Activated T-helper 1 cell treated with anti-CD3 and anti-CD28 coated beads, Interleukin-12 subunit alpha, Interleukin-12 subunit beta, Interleukin-2, Interleukin-4 antibody, amounts not matched to agents 30 ng/mL and 10 ng/mL and 1 ng/mL, durations not matched to agents 14 hours and 24 hours and 36 hours (primary cell): ENCODE results near the gene PARVA. TPM values are rescaled to one million over a fixed set of nuclear protein-coding genes. Genes with fewer than 3 reads are reported as not detected.

Experiments used
- DNase-seq: peaks from one replicate; pipeline ENCODE4 v3.0.0; 2021; ENCODE audit warnings: low spot score
- H3K27ac Mint-ChIP-seq: one replicate; pipeline ENCODE4 v1.8.0; 2021; ENCODE audit warnings: mild to moderate bottlenecking, mixed read lengths
- H3K27me3 Mint-ChIP-seq: one replicate; pipeline ENCODE4 v1.8.0; 2022; ENCODE audit warnings: mild to moderate bottlenecking, moderate library complexity, mixed read lengths; ENCODE audit not compliant: insufficient read depth
- H3K36me3 Mint-ChIP-seq: one replicate; pipeline ENCODE4 v1.8.0; 2021; ENCODE audit warnings: low read depth, mixed read lengths
- H3K4me1 Mint-ChIP-seq: one replicate; pipeline ENCODE4 v1.8.0; 2021; ENCODE audit warnings: low read depth, mixed read lengths
- H3K4me3 Mint-ChIP-seq: one replicate; pipeline ENCODE4 v1.8.0; 2021; ENCODE audit warnings: mild to moderate bottlenecking, moderate library complexity, mixed read lengths
- H3K9me3 Mint-ChIP-seq: one replicate; pipeline ENCODE4 v1.8.0; 2021; ENCODE audit warnings: mixed read lengths
- intact Hi-C: fragments of 100-400 bp; cut with micrococcal nuclease; formaldehyde crosslinking; loops from one replicate; pipeline ENCODE4 v1.15.1; 2024
- total RNA-seq: library from RNA; stranded (reverse); gene quantifications from 2 replicates; pipeline ENCODE4 v1.2.3, GENCODE V29; 2022

PARVA gene
- total RNA-seq, 1 donor from 2014 or later, result not detected

GRCh38 chr11:12451179-12451814, 73.9 kb downstream of the PARVA start:
- no peaks in the 10 kb centered on the region for H3K9me3 Mint-ChIP-seq
- DNase-seq, result no peak
- no peaks in the 10 kb centered on the region for H3K36me3 Mint-ChIP-seq
- H3K4me3 Mint-ChIP-seq, result no peak overlapping the region
- H3K27me3 Mint-ChIP-seq, result peaks cover 5% of the 10 kb centered on the region
- intact Hi-C loops, result no loop called here
- no peak overlapping the region for H3K27ac Mint-ChIP-seq
- H3K4me1 Mint-ChIP-seq, result no peaks in the 10 kb centered on the region

- no peak for DNase-seq
- Mint-ChIP-seq H3K27ac (no peak overlapping the region), H3K9me3 (no peaks in the 10 kb centered on the region), H3K27me3 (peaks cover 8% of the 10 kb centered on the region), H3K4me3 (no peak overlapping the region), H3K36me3 (no peaks in the 10 kb centered on the region), H3K4me1 (no peaks in the 10 kb centered on the region)
- intact Hi-C loops, result no loop called here
These were observed 75.9 kb downstream of the PARVA start for GRCh38 chr11:12453243-12453642.

GRCh38 chr11:12454782-12455181, 77.4 kb downstream of the PARVA start:
- Mint-ChIP-seq H3K27me3 (peaks cover 8% of the 10 kb centered on the region), H3K9me3 (no peaks in the 10 kb centered on the region), H3K27ac (no peak overlapping the region), H3K36me3 (no peaks in the 10 kb centered on the region), H3K4me3 (no peak overlapping the region), H3K4me1 (no peaks in the 10 kb centered on the region)
- no peak for DNase-seq
- intact Hi-C loops, result no loop called here

GRCh38 chr11:12455938-12456337, 78.6 kb downstream of the PARVA start:
- no peaks in the 10 kb centered on the region for H3K9me3 Mint-ChIP-seq
- intact Hi-C loops, result no loop called here
- no peak overlapping the region for H3K27ac Mint-ChIP-seq
- H3K36me3 Mint-ChIP-seq, result no peaks in the 10 kb centered on the region
- H3K4me1 Mint-ChIP-seq, result no peaks in the 10 kb centered on the region
- H3K27me3 Mint-ChIP-seq, result peaks cover 8% of the 10 kb centered on the region
- H3K4me3 Mint-ChIP-seq, result no peak overlapping the region
- no peak for DNase-seq

- Mint-ChIP-seq H3K27ac (no peak overlapping the region), H3K4me3 (no peak overlapping the region), H3K36me3 (no peaks in the 10 kb centered on the region)
These were observed 79.5 kb downstream of the PARVA start for GRCh38 chr11:12456651-12457579.

GRCh38 chr11:12458042-12458441, 80.7 kb downstream of the PARVA start:
- H3K4me3 Mint-ChIP-seq, result no peak overlapping the region
- H3K27ac Mint-ChIP-seq, result no peak overlapping the region
- no peaks in the 10 kb centered on the region for H3K4me1 Mint-ChIP-seq
- no peaks in the 10 kb centered on the region for H3K9me3 Mint-ChIP-seq
- peaks cover 9% of the 10 kb centered on the region for H3K27me3 Mint-ChIP-seq
- no peaks in the 10 kb centered on the region for H3K36me3 Mint-ChIP-seq
- DNase-seq, result no peak
- intact Hi-C loops, result no loop called here

More at GRCh38 chr11:12456651-12457579, 79.5 kb downstream of the PARVA start:
- DNase-seq, result no peak
- intact Hi-C loops, result no loop called here
- no peaks in the 10 kb centered on the region for H3K9me3 Mint-ChIP-seq
- H3K4me1 Mint-ChIP-seq, result no peaks in the 10 kb centered on the region
- H3K27me3 Mint-ChIP-seq, result peaks cover 8% of the 10 kb centered on the region

- DNase-seq, result no peak
- Mint-ChIP-seq H3K36me3 (no peaks in the 10 kb centered on the region), H3K27me3 (peaks cover 15% of the 10 kb centered on the region), H3K4me1 (no peaks in the 10 kb centered on the region), H3K4me3 (no peak overlapping the region), H3K9me3 (peaks cover 6% of the 10 kb centered on the region), H3K27ac (no peak overlapping the region)
- intact Hi-C loops, result no loop called here
These were observed 82.0 kb downstream of the PARVA start for GRCh38 chr11:12459374-12459773.

GRCh38 chr11:12459865-12460444, 82.6 kb downstream of the PARVA start:
- H3K4me3 Mint-ChIP-seq, result no peak overlapping the region
- no peak overlapping the region for H3K27ac Mint-ChIP-seq
- peaks cover 15% of the 10 kb centered on the region for H3K27me3 Mint-ChIP-seq
- intact Hi-C loops, result no loop called here
- no peak for DNase-seq
- no peaks in the 10 kb centered on the region for H3K4me1 Mint-ChIP-seq
- H3K9me3 Mint-ChIP-seq, result peaks cover 8% of the 10 kb centered on the region
- H3K36me3 Mint-ChIP-seq, result no peaks in the 10 kb centered on the region

GRCh38 chr11:12460466-12460865, 83.1 kb downstream of the PARVA start:
- intact Hi-C loops, result no loop called here
- peaks cover 8% of the 10 kb centered on the region for H3K9me3 Mint-ChIP-seq
- no peak overlapping the region for H3K27ac Mint-ChIP-seq
- H3K4me1 Mint-ChIP-seq, result no peaks in the 10 kb centered on the region
- H3K27me3 Mint-ChIP-seq, result peaks cover 15% of the 10 kb centered on the region
- no peak overlapping the region for H3K4me3 Mint-ChIP-seq
- no peaks in the 10 kb centered on the region for H3K36me3 Mint-ChIP-seq
- no peak for DNase-seq

GRCh38 chr11:12461516-12461915, 84.1 kb downstream of the PARVA start:
- no peaks in the 10 kb centered on the region for H3K4me1 Mint-ChIP-seq
- intact Hi-C loops, result no loop called here
- no peaks in the 10 kb centered on the region for H3K36me3 Mint-ChIP-seq
- peaks cover 11% of the 10 kb centered on the region for H3K27me3 Mint-ChIP-seq
- H3K9me3 Mint-ChIP-seq, result peaks cover 8% of the 10 kb centered on the region
- no peak for DNase-seq
- no peak overlapping the region for H3K27ac Mint-ChIP-seq
- H3K4me3 Mint-ChIP-seq, result no peak overlapping the region

GRCh38 chr11:12464303-12464702, 86.9 kb downstream of the PARVA start:
- Mint-ChIP-seq H3K9me3 (peaks cover 8% of the 10 kb centered on the region), H3K4me1 (no peaks in the 10 kb centered on the region), H3K27ac (no peak overlapping the region), H3K36me3 (no peaks in the 10 kb centered on the region), H3K27me3 (peaks cover 10% of the 10 kb centered on the region), H3K4me3 (no peak overlapping the region)
- intact Hi-C loops, result no loop called here
- no peak for DNase-seq

GRCh38 chr11:12465332-12465731, 88.0 kb downstream of the PARVA start:
- no peaks in the 10 kb centered on the region for H3K36me3 Mint-ChIP-seq
- intact Hi-C loops, result no loop called here
- peaks cover 12% of the 10 kb centered on the region for H3K27me3 Mint-ChIP-seq
- H3K9me3 Mint-ChIP-seq, result peaks cover 8% of the 10 kb centered on the region
- DNase-seq, result no peak
- no peak overlapping the region for H3K4me3 Mint-ChIP-seq
- H3K27ac Mint-ChIP-seq, result no peak overlapping the region
- no peaks in the 10 kb centered on the region for H3K4me1 Mint-ChIP-seq

- Mint-ChIP-seq H3K4me3 (no peak overlapping the region), H3K4me1 (no peaks in the 10 kb centered on the region), H3K27ac (no peak overlapping the region), H3K36me3 (no peaks in the 10 kb centered on the region), H3K27me3 (peaks cover 10% of the 10 kb centered on the region), H3K9me3 (peaks cover 8% of the 10 kb centered on the region)
- DNase-seq, result no peak
- intact Hi-C loops, result no loop called here
These were observed 90.2 kb downstream of the PARVA start for GRCh38 chr11:12467610-12468009.
